Mesendoderm (in vitro differentiated cells): Measurements from ENCODE around the gene CRELD1.
A peak's percentile ranks its signal among the peaks of the same experiment; 100 is the strongest.

Source experiments
- DNase-seq: peaks from one replicate; pipeline ENCODE4 v3.0.0; 2013
- H2AK5ac ChIP-seq: 2 replicates; pipeline ENCODE4 v1.6.1; 2013; ENCODE audit warnings: low read length, inconsistent platforms
- H2BK120ac ChIP-seq: 2 replicates; pipeline ENCODE4 v1.6.1; 2013; ENCODE audit warnings: low read depth, mild to moderate bottlenecking, low read length, moderate library complexity, mixed read lengths
- H2BK15ac ChIP-seq: replicated peaks from 2 replicates; pipeline ENCODE4 v1.6.1; 2013; ENCODE audit warnings: low read depth, mild to moderate bottlenecking, moderate library complexity
- H2BK5ac ChIP-seq: 2 replicates; pipeline ENCODE4 v1.6.1; 2013; ENCODE audit warnings: low read length, inconsistent platforms
- H3K18ac ChIP-seq: 2 replicates; pipeline ENCODE4 v1.6.1; 2013; ENCODE audit warnings: mild to moderate bottlenecking, low read length, mixed read lengths
- H3K23ac ChIP-seq: one replicate; pipeline ENCODE4 v1.6.1; 2013; ENCODE audit warnings: low read length
- H3K27ac ChIP-seq: 2 replicates; pipeline ENCODE4 v1.5.1; 2013; ENCODE audit warnings: low read depth, mild to moderate bottlenecking, inconsistent platforms, low read length, moderate library complexity
- H3K27me3 ChIP-seq: 2 replicates; pipeline ENCODE4 v1.6.1; 2013; ENCODE audit warnings: low read length, control low read depth, mild to moderate bottlenecking, inconsistent platforms; ENCODE audit not compliant: insufficient read depth, poor library complexity
- H3K36me3 ChIP-seq: 2 replicates; pipeline ENCODE4 v1.6.1; 2013; ENCODE audit warnings: low read length, inconsistent platforms; ENCODE audit not compliant: control insufficient read depth, insufficient read depth
- H3K4ac ChIP-seq: one replicate; pipeline ENCODE4 v1.6.1; 2013; ENCODE audit warnings: low read depth, mild to moderate bottlenecking, low read length, moderate library complexity
- H3K4me1 ChIP-seq: 2 replicates; pipeline ENCODE4 v1.6.1; 2013; ENCODE audit warnings: low read depth, low read length, inconsistent platforms; ENCODE audit not compliant: control insufficient read depth
- H3K4me2 ChIP-seq: 2 replicates; pipeline ENCODE4 v1.6.1; 2013; ENCODE audit warnings: low read length
- H3K4me3 ChIP-seq: 2 replicates; pipeline ENCODE4 v1.5.1; 2013; ENCODE audit warnings: mild to moderate bottlenecking, low read length
- H3K56ac ChIP-seq: one replicate; pipeline ENCODE4 v1.6.1; 2013; ENCODE audit warnings: low read length
- H3K79me1 ChIP-seq: 2 replicates; pipeline ENCODE4 v1.6.1; 2013; ENCODE audit warnings: low read length, inconsistent platforms
- H3K79me2 ChIP-seq: 2 replicates; pipeline ENCODE4 v1.6.1; 2013; ENCODE audit warnings: mild to moderate bottlenecking, low read length; ENCODE audit not compliant: control insufficient read depth, insufficient read depth
- H3K9ac ChIP-seq: 2 replicates; pipeline ENCODE4 v1.6.1; 2013; ENCODE audit warnings: low read length, inconsistent platforms
- H4K5ac ChIP-seq: one replicate; pipeline ENCODE4 v1.6.1; 2013; ENCODE audit warnings: low read length
- H4K8ac ChIP-seq: one replicate; pipeline ENCODE4 v1.6.1; 2013; ENCODE audit warnings: low read depth, mild to moderate bottlenecking, control low read depth, low read length, moderate library complexity
- WGBS: extraction: QIAGEN DNeasy Blood & Tissue Kit; methylation state at CpG from one replicate; pipeline ENCODE4 v1.1.7; 2013; ENCODE audit warnings: low lambda C conversion rate, missing lambda C conversion rate; ENCODE audit not compliant: insufficient coverage; ENCODE audit errors: extremely low coverage; 5-methylcytosine and 5-hydroxymethylcytosine counted together

The CRELD1 gene

DNA sequence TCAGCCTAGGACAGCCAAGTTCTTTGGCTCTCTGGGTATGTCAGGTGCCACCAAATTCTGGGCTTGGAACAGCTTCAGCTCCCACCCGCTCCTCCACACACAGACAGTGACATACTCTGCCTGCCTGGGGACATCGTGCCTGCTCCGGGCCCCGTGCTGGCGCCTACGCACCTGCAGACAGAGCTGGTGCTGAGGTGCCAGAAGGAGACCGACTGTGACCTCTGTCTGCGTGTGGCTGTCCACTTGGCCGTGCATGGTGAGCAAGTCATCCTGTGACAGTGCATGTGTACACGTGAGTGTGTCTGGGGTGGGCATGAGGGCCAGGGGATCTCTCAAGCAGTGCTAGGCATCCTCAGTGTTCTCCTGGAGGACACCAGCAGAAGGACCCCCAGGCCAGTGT is 15.8 kb upstream of the CRELD1 start:
- Histone ChIP-seq H3K4me2 (no peak overlapping the region), H3K4ac (no peak overlapping the region), H3K4me3 (no peak overlapping the region), H4K5ac (no peak overlapping the region), H3K27ac (no peak overlapping the region), H2BK120ac (no peak overlapping the region), H3K4me1 (peaks cover 3% of the 10 kb centered on the region), H2AK5ac (no peak overlapping the region), H3K79me1 (no peaks in the 10 kb centered on the region), H4K8ac (no peak overlapping the region), H2BK15ac (no peak overlapping the region), H3K27me3 (no peaks in the 10 kb centered on the region), H3K36me3 (no peaks in the 10 kb centered on the region), H3K18ac (no peak overlapping the region), H3K79me2 (no peaks in the 10 kb centered on the region), H3K23ac (no peak overlapping the region), H3K9ac (no peak overlapping the region), H3K56ac (no peak overlapping the region), H2BK5ac (no peak overlapping the region)
- no peak for DNase-seq
- no CpG with 5 or more reads among the region's 10 CpGs for WGBS

DNA sequence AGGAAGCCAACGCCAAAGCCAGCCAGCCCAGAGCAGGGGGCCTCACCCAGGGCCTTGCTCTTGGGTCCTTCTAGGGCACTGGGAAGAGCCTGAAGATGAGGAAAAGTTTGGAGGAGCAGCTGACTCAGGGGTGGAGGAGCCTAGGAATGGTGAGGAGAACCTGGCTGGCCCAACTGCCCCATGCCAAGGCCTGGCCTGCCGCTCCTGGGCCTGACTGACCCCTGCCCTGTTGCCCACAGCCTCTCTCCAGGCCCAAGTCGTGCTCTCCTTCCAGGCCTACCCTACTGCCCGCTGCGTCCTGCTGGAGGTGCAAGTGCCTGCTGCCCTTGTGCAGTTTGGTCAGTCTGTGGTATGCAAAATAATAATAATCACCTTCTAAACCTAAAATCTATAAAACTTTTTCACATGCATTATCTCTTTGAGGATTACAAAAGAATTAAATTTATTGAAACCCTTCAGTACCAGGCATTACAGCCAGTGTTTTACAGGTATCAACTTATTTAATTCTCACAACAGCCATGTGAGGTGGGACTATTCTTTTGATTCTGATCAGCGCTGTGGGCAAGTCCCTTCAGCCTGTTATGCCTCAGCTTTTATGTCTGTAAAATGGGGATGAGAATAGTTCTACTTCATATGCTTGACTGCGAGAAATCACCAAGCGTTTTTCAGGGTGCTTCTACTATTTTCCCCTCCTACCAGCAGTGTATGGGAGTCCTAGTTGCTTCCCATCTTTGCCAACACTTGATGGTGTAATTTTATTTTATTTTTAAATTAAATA is 15.2 kb upstream of the CRELD1 start:
- Histone ChIP-seq H4K5ac (no peak overlapping the region), H3K23ac (no peak overlapping the region), H3K18ac (no peak overlapping the region), H3K4me2 (no peak overlapping the region), H3K56ac (no peak overlapping the region), H3K4ac (no peak overlapping the region), H2AK5ac (no peak overlapping the region), H3K27me3 (no peaks in the 10 kb centered on the region), H3K4me1 (peaks cover 3% of the 10 kb centered on the region), H3K9ac (no peak overlapping the region), H2BK15ac (no peak overlapping the region), H4K8ac (no peak overlapping the region), H3K79me2 (no peaks in the 10 kb centered on the region), H2BK120ac (no peak overlapping the region), H3K27ac (no peak overlapping the region), H3K79me1 (no peaks in the 10 kb centered on the region), H2BK5ac (no peak overlapping the region), H3K36me3 (no peaks in the 10 kb centered on the region), H3K4me3 (no peak overlapping the region)
- WGBS = no CpG with 5 or more reads among the region's 8 CpGs
- no peak for DNase-seq

DNA sequence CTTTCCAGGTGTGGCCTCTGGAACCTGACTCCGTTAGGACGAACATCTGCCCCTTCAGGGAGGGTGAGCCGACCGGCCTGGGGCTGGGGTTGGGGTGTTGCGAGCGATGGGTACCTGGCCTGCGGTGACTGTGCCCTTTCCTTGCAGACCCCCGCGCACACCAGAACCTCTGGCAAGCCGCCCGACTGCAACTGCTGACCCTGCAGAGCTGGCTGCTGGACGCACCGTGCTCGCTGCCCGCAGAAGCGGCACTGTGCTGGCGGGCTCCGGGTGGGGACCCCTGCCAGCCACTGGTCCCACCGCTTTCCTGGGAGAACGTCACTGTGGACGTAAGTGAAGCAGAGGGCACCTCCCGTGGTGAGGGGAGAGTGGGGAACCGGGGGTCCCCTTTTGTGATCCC is 5.5 kb upstream of the CRELD1 start:
- no peak overlapping the region for H2AK5ac ChIP-seq
- no peak overlapping the region for H3K4me3 ChIP-seq
- H3K4ac ChIP-seq = no peak overlapping the region
- H3K23ac ChIP-seq = no peak overlapping the region
- H3K18ac ChIP-seq = no peak overlapping the region
- H3K79me2 ChIP-seq = no peaks in the 10 kb centered on the region
- no peak overlapping the region for H3K4me2 ChIP-seq
- no peaks in the 10 kb centered on the region for H3K27me3 ChIP-seq
- no peak overlapping the region for H3K56ac ChIP-seq
- H3K79me1 ChIP-seq = no peaks in the 10 kb centered on the region
- H3K36me3 ChIP-seq = no peaks in the 10 kb centered on the region
- H4K5ac ChIP-seq = no peak overlapping the region
- no peak overlapping the region for H3K27ac ChIP-seq
- no CpG with 5 or more reads among the region's 23 CpGs for WGBS
- H2BK5ac ChIP-seq = no peak overlapping the region
- H3K4me1 ChIP-seq = no peaks in the 10 kb centered on the region
- no peak overlapping the region for H2BK15ac ChIP-seq
- H2BK120ac ChIP-seq = no peak overlapping the region
- no peak overlapping the region for H3K9ac ChIP-seq
- no peak for DNase-seq
- no peak overlapping the region for H4K8ac ChIP-seq

DNA sequence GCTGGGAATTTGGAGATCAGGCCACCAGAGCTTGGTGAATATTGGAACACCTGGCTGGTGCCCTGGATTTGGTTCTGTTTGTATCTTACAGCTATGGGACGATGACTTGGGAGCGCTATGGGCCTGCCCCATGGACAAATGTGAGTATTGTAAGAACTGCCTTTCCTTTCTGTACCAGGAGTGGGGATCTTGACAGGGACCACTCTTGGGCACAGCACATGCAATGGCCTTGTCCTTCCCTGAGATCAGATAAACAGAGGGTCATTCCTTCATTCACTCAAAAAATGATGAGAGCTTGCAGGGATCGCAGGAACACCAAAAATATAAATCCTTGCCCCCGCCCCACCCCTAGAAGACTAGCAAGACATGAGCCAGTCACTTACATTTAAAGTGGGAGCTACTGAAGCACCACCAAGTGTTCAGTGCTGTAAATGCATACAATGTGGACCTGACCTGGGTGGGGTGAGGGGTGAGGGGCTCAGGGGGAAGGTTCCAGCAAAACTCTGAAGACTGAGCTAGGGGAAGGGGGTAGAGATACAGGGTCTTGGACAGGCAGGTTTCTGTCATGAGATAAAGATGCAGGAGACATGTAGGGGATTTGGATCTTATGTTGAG is 2.7 kb upstream of the CRELD1 start:
- H3K56ac ChIP-seq = no peak overlapping the region
- H3K36me3 ChIP-seq = no peaks in the 10 kb centered on the region
- DNase-seq = no peak

DNA sequence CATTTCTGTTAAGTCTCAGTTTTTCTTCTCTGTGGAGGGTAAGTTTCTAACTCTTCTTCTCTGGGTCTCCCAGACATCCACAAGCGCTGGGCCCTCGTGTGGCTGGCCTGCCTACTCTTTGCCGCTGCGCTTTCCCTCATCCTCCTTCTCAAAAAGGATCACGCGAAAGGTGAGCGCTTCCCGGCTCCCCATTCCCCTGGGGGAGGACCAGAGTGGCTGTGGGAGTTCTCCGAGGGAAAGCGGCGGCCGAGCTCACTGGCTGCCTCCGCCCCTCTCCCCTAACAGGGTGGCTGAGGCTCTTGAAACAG is 1.1 kb upstream of the CRELD1 start:
- H3K4ac ChIP-seq = no peak overlapping the region
- H2BK5ac ChIP-seq = no peak overlapping the region
- H3K79me1 ChIP-seq = no peaks in the 10 kb centered on the region
- H3K79me2 ChIP-seq = no peaks in the 10 kb centered on the region
- peak overlapping the region; percentile 93 for H3K56ac ChIP-seq
- peak overlapping the region; percentile 13 for H3K4me3 ChIP-seq
- H3K4me2 ChIP-seq = peak overlapping the region; percentile 98
- H4K5ac ChIP-seq = no peak overlapping the region
- no CpG with 5 or more reads among the region's 13 CpGs for WGBS
- H3K27me3 ChIP-seq = no peaks in the 10 kb centered on the region
- H2BK120ac ChIP-seq = no peak overlapping the region
- H3K23ac ChIP-seq = no peak overlapping the region
- H3K36me3 ChIP-seq = no peaks in the 10 kb centered on the region
- H3K4me1 ChIP-seq = peaks cover 3% of the 10 kb centered on the region
- no peak overlapping the region for H3K27ac ChIP-seq
- no peak overlapping the region for H3K18ac ChIP-seq
- no peak overlapping the region for H2AK5ac ChIP-seq
- H2BK15ac ChIP-seq = no peak overlapping the region
- H4K8ac ChIP-seq = no peak overlapping the region
- DNase-seq = no peak
- H3K9ac ChIP-seq = peak overlapping the region; percentile 79

More for the DNA sequence above, 2.7 kb upstream of the CRELD1 start:
- Histone ChIP-seq H4K5ac (no peak overlapping the region), H4K8ac (no peak overlapping the region), H3K79me1 (no peaks in the 10 kb centered on the region), H3K79me2 (no peaks in the 10 kb centered on the region), H3K4me1 (peaks cover 3% of the 10 kb centered on the region), H3K18ac (no peak overlapping the region), H3K4ac (no peak overlapping the region), H3K9ac (no peak overlapping the region), H3K27ac (no peak overlapping the region), H3K4me2 (no peak overlapping the region), H3K23ac (no peak overlapping the region), H3K27me3 (no peaks in the 10 kb centered on the region), H2BK15ac (no peak overlapping the region), H2BK120ac (no peak overlapping the region), H2AK5ac (no peak overlapping the region), H3K4me3 (no peak overlapping the region), H2BK5ac (no peak overlapping the region)
- no CpG with 5 or more reads among the region's 4 CpGs for WGBS
